Mammary epithelial cell (primary cell): ENCODE measurements around the gene PKD2L2.

Experiments used
- EZH2 ChIP-seq: IDR thresholded peaks from 2 replicates; pipeline ENCODE4 v1.6.1; 2012; ENCODE audit warnings: low read length, inconsistent platforms, borderline replicate concordance
- TF ChIP-seq, protein P1 (sequence below), 2 donors: IDR thresholded peaks in 1 of 2; conservative IDR thresholded peaks in 1 of 2; 2 replicates each; pipeline ENCODE4 v1.5.1; 2011 to 2012; ENCODE audit warnings: inconsistent platforms in 2 of 2, low read length in 2 of 2, mild to moderate bottlenecking in 2 of 2, control low read depth in 1 of 2, low read depth in 1 of 2; ENCODE audit not compliant: insufficient read depth in 1 of 2; ENCODE audit errors: extremely low read depth in 1 of 2

DNA sequence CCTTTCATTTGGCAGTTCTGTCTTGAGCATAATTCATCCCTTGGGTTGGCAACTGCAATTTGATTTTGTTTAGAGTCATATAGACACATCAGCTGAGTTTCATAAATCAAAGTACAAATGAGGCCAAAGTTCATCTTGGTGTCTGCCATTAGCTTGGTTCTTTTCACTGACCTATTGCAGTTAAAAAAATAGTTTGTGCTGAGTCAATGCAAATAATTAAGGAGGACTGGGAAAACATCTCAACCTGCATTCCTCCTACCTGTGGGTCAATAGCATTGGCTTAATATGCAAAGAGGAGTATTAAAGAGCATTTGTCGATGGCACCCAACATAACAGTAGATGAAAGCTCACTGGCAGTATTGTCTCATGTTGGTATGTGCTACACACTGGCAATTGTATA lies 1.6 kb downstream of the PKD2L2 start:
- TF ChIP-seq, protein P1, sequence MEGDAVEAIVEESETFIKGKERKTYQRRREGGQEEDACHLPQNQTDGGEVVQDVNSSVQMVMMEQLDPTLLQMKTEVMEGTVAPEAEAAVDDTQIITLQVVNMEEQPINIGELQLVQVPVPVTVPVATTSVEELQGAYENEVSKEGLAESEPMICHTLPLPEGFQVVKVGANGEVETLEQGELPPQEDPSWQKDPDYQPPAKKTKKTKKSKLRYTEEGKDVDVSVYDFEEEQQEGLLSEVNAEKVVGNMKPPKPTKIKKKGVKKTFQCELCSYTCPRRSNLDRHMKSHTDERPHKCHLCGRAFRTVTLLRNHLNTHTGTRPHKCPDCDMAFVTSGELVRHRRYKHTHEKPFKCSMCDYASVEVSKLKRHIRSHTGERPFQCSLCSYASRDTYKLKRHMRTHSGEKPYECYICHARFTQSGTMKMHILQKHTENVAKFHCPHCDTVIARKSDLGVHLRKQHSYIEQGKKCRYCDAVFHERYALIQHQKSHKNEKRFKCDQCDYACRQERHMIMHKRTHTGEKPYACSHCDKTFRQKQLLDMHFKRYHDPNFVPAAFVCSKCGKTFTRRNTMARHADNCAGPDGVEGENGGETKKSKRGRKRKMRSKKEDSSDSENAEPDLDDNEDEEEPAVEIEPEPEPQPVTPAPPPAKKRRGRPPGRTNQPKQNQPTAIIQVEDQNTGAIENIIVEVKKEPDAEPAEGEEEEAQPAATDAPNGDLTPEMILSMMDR (conservative IDR thresholded peaks at IDR 0.05 in 1 of 2, IDR thresholded peaks at IDR 0.05 in 1 of 2; ENCODE audit: extremely low read depth in 1 of 2, insufficient read depth in 1 of 2, low read depth in 1 of 2, low read length in 2 of 2), result no peak
- no peak for TF ChIP-seq EZH2
